Fibroblast of skin of scalp (primary cell): ENCODE data around the gene ME2. TPM values are rescaled to one million over a fixed set of nuclear protein-coding genes. Genes with fewer than 3 reads are reported as not detected.
"Not testable (repeated sequence)": the region's sequence is repeated elsewhere in the genome, so short reads cannot be mapped to it uniquely, and the experiment has no call there.

Experiments
- DNase-seq: peaks from one replicate; pipeline ENCODE4 v3.0.0-alpha.2; 2013
- polyA plus RNA-seq, 2 experiments: library from polyadenylated mRNA; unstranded; fragments of 120-200 nt; gene quantifications; one replicate each; pipeline ENCODE4 v1.2.1, GENCODE V29; 2013; ENCODE audit not compliant: insufficient read length in 2 of 2

ME2 gene
- polyA plus RNA-seq (2013, experiment 1 of 2; ENCODE audit: insufficient read length): 29.4 TPM
- 30.2 TPM for polyA plus RNA-seq (2013, experiment 2 of 2; ENCODE audit: insufficient read length)

DNA sequence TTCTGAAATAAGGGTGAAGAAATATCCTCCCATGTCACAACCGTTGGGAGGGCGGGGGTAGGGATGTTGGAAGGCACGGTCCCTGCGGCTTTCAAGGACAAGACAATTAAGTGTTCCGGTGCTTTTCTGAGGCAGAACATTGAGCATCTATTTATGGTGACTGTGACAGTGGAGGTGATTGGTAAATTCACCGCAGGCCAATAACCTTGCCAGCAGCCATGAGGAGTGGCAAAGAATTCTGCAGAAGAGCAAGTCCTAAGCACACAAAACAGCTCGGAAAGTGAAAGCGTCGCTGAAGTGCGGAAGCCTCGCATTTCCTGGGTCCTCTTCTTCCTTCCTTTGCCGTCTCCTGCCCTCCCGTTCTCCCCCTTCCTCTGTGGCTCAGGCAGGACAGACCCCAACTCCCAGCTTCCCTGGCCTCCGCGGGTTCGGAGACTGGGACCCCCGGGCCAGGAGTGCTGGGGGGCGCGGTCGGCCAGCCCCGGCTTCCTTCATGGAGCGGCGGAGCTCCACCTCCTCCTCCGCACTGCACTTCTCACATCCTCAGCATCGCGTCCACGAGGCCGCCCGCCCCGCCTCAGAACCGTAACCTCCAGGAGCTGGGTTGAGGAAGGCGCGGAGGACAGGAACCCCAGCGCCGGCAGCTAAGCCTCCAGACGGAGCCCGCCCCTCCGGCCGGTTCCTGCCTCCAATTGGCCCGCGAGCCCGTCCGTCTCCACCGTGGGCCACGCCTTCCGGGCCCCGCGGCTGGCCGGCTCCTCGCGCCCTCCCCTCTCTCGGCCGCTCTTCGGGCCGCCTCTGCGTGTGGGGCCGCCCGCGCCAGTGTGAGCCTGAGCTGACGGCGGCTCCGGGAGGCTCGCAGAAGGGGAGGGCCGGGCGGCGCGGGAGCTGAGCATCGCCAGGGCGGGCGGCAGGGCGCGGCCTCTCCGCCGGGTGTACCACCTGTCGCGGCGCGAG, at the start of gene ME2:
Gene ME2, plus strand, starts transcription at position 774 of the 957 bp plus-strand sequence. CDS start 16,703 bp downstream, outside the sequence.
- peak; percentile 89 for DNase-seq

DNA sequence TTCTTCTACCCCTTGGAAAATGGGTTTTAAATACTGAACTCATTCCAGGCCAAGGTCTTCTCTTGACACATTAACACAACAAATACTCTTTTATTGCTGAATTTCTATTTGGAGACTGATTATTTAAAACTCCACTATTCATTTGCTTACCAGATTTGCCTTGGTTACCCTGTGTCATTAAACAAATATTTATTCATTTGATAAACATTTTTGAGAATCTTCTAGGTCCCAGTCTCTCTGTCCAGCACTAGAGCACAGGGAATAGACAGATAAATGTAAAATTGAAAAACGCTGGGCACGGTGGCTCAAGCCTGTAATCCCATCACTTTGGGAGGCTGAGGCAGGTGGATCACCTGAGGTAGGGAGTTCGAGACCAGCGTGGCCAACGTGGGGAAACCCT, 49.3 kb upstream of the ME2 start:
- no peak for DNase-seq

DNA sequence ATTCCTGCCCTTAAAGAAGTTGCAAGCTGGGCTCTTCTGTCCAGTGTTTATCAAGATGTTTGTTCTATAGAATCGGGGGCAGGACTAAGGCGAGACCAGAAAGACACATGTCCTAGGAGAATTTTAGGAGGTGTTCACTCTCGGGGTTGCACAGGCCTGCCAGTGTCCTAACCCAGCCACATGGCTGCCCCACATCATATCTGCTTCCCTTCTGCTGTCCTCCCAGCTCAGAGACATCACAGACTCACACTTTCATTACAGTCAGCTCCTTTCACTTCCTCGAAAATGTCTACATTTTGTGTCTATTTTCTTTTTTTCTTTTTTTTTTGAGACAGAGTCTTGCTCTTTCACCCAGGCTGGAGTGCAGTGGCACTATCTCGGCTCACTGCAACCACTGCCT, 48.4 kb upstream of the ME2 start:
- no peak for DNase-seq

DNA sequence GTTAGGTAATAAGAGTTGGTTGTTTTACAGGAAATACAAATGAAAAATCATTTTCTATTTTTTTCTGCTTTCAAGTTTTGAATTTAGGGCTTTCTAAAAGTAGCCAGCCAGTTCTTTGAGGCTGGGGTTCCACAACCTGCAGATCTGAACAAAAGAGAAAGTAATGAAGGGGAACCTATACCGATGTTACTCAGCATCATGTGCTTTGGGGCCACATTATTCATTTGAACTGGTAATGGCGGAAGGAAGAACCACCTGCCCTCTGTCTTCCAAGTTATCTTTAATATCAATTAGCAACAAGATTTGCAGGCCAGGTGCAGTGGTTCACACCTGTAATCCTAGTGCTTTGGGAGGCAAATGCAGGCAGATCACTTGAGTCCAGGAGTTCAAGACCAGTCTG, 46.2 kb upstream of the ME2 start:
- DNase-seq: no peak

DNA sequence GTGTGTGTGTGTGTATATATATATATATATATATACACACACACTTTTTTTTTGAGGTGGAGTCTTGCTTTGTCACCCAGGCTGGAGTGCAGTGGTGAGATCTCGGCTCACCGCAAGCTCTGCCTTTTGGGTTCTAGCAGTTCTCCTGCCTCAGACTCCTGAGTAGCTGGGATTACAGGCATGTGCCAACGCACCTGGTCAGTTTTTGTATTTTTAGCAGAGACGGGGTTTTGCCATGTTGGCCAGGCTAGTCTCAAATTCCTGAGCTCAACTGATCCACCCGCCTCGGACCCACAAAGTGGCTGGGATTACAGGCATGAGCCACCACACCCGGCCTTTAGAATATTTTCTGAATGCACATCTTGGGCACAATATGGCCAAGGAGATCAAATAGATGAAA, 45.4 kb upstream of the ME2 start:
- DNase-seq: not testable (repeated sequence)

DNA sequence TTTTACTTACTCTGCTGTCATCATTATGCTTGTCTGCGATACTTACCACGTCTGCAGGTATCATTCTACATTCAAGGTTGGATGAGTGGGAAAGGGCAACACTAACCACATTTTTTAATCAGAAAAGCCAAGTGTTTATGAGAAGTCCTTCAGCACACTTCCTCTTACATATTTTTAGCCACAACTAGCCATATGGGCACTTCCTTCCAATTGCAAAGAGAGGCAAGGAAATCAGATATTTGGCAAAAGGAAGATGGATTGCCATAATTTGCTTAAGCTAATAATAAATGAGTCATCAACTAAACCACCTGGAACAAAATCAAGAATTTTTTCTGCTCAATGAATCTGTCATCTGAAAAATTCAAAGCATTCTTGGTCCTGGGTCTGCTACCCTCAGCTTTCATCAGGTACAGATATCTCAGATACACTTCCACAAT, 42.4 kb upstream of the ME2 start:
- peak; percentile 55 for DNase-seq

DNA sequence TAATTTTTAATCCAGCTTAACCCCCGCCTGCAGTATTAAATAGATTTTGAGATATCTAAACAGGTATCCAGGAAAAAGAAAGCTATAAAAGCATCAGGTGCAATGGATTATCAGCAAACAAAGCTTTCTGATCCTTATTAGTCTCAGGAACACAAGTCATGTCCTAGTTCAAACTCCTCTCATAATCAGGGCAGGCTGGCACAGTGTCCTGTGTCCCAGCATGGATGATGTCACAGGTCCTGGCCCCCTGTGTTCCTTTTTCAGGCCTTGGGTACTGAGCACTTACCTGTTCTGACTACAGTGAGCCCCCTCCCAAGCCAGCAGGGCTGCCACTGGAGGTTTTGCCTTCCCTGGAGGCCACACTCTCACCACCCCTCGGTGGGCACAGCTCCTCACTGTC, 39.6 kb upstream of the ME2 start:
- no peak for DNase-seq

DNA sequence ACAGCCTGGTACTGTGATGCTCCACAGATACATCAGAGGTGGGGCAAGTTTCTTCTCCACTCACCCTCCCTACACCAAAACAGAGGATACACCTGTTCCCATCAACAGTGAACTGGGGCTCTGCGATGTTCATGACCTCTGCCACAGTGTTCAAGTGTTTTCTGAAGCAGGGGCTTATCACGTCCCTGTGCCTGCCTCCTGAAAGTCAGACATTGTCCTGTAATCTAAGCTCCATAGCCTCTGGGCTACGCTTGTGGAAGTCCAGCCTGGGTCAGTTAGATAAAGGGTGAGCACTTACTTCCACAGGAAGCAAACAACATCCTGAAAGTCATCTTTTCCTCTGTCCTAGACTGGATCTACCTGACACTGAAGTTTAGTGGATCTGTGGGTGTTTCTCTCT, 38.9 kb upstream of the ME2 start:
- no peak for DNase-seq

DNA sequence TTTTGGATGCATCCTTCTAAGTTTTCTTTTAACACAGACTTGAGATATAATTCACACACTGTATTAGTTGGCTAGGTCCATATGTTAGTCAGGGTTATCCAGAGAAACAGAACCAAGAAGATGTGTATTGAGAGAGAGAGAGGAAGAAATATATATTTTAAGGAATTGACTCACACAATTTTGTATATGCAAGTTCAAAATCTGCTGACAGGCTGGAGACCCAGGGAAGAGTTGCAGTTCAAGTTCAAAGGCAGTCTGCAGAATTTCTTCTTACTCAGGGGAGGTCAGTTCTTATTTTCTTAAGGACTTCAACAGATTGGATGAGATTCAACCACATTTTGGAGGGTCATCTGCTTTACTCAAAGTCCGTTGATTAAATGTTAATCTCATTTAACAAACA, 36.1 kb upstream of the ME2 start:
- no peak for DNase-seq

DNA sequence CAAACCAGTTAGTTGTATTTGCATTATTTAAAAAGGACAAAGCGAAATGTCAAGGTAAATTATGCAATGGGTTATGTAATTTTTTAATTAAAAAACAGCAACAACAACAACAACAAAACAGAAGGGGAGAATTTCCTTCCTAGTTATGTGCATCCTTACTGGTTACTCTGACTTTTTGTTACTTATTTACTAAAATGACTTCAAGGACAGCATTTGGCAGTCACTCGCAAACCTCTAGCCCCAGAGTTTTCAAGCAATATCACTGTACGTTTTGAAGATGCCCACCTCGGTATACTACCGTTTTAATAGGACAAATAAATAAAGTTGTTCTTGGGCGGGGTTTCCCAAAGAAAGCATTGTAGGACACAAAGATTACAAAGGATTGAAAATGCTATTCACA, 34.4 kb upstream of the ME2 start:
- DNase-seq: no peak

DNA sequence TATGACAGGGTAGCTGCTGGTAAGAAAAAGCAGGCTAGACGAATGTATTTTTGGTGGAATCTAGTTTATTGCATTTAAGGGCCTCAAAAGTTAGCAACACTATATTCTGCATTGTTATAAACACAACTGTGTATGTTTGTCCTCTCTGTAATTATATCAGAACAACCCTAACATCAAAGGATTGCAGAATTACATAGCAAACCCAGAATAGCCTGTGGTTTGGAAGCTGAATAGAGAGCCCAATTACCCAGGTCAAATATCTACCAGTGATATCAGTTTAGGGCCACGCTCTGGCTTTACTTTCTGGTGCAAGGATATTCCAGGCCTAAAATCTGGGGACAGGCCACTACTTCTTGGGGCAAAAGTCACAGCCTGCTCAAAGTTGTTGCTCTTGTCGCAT, 34.0 kb upstream of the ME2 start:
- DNase-seq: no peak

DNA sequence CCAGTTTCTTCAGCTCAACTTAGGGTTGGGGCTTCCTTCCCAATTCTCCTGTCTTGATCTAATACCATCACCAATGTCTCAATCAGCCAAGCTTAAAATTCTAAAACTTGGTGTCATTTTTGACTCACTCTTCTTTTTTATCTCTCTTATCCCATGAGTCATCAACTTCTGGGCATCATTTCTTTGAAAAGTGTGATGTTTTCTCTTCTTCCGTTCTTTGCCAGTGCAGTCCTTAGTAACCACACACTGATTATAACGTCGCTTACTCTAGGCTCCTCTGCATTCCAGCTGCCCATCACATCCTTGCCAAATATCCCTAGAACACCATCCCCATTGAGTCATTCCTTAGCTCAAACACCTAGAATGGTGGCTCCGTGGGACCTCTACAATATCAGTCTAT, 31.7 kb upstream of the ME2 start:
- DNase-seq: no peak

DNA sequence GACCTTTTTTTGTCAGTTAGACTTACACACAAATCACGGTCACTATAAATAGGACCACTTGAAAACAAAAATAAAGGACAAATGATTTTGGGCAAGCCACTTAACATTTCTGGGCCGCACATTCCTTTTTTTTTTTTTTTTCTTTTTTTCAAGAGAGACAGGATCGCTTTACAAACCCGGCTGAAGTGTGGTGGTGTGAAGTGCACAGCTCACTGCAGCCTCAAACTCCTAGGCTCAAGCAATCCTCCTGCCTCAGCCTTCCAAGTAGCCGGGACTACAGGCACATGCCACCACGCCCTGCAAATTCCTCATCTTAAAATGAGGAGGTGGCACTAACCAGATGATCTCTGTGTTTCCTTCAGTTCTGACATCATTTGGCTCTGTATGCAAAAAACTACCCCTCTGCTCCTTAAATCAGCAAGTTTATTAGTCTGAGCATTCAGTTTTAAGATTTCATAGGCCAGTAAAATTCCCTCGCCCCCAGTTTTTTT, 30.8 kb upstream of the ME2 start:
- DNase-seq: no peak

DNA sequence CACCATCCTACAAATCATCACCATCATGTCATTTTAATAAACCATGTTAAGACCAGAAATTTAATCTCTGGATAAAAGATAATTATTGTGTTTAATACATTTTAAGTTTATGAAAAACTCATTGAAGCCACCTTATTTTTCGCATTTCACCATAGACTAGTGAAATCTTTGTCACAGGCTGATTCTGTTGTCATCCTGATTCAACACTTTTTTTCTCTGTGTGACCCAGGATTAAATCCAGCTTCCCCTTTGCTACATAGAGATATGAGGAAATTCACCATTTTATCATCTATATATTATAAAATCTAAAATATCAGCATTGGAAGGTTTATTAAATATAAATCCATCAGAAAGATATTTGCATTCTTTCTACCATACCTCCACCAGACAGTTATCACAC, 29.9 kb upstream of the ME2 start:
- DNase-seq: no peak

DNA sequence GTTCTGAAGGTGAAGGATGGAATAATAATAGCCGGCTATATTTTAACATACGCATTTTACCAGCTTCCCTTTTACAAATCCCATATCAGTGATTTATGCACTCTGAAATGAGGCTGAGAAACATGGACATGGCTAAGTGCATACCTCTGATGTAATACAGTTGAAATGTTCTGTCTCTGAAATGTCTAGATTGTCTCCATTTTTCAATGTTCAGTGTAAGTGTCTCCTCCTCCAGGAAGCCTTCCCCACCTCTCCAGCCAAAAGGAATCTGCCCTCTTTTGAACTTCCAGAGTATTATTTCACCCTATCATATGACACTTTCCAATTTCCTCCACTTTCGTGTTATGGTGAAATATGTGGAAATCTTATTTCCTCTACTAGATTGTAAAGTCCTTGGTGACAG, 29.5 kb upstream of the ME2 start:
- peak; percentile 27 for DNase-seq

DNA sequence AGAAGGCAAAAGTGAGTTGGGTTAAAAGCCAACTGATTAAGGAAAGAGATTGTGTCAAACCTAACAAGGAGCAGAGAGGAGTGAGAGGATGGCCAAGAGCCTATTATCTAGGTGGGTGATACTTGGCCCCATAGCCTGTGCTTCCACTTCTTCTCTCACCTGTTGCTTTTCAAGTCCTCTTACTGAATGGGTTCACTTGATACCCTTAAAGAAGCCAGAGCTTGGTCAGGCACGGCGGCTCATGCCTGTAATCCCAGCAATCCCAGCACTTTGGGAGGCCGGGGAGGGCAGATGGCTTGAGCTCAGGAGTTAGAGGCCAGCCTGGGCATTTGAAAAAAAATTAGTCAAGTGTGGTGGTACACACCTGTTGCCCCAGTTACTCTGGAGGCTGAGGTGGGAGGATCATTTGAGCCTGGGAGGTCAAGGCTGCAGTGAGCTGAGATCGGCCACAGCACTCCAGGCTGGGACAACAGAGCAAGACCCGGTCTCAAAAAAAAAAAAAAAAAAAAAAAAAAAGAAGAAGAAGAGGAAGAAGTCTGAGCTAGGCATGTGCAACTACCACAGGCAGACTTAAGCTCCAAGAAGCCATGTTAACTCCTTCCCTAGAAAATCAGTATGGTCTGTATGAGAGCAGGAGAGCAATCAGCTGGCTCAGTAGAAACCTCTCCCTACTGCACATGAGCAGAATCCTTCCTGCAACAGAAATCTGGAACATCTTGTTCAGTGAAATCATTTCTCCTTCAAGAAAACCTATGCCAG, 28.4 kb upstream of the ME2 start:
- no peak for DNase-seq

DNA sequence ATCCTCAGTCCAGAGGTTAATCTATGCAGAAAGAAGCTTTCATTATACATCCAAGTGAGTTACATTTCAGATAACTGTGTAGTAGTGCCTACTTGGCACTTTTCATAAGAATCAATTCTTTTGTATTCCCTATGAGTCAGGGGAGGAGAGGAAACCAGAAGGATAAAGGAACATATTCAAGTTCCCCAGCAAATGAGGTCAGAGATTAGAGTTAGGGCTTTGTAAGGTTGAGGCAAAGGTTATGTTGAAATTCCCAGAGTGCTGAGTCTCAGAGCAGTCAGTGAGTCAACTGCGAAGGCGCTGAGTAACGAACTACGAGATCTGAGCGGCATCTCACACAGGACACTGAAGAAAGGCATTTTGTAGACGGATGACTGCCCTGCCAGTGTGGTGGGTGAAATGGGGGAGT, 25.1 kb upstream of the ME2 start:
- DNase-seq: no peak

DNA sequence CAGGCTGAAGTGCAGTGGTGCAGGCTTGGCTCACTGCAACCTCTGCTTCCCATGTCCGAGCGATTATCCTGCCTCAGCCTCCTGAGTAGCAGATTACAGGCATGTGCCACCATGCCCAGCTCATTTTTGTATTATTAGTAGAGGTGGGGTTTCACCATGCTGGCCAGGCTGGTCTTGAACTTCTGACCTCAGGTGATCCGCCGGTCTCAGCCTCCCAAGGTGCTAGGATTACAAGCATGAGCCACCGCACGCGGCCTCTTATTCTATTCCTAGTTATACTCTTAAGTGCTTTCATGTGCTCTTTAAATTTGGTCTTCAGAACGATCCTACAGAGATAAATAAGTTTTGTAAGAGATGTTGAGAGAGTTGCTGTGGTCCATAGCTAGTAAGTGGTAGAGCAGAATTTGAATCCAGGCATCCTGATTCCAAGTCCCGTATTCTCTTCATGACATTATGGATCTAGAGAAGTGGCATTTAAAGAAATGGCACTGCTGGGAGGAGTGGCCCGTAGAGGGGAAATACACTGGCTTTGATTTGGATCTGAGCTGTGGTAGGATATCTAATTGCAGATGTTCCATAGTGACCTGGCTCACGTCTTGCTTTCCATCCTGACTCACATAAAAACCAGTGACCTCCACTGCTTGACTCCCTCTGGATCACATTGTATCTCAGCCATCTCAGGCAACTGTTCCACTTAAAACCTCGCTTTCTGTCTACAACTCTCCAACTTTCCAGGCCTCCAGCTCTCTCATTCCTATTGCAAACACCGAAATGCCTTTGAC, 22.8 kb upstream of the ME2 start:
- DNase-seq: no peak

DNA sequence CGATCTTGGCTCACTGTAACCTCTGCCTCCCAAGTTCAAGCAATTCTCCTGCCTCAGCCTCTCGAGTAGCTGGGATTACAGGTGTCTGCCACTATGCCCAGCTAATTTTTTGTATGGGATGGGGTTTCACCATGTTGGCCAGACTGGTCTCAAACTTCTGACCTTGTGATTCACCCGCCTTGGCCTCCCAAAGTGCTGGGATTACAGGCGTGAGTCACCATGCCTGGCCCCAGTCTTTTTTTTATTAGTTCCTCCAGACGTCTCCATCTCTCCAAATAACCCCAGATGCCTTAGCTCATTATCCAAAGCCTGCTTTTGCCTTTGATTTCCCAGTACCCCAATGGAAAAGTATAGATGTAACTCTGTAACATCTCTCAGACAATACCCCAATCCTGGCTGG, 21.8 kb upstream of the ME2 start:
- DNase-seq: not testable (repeated sequence)

DNA sequence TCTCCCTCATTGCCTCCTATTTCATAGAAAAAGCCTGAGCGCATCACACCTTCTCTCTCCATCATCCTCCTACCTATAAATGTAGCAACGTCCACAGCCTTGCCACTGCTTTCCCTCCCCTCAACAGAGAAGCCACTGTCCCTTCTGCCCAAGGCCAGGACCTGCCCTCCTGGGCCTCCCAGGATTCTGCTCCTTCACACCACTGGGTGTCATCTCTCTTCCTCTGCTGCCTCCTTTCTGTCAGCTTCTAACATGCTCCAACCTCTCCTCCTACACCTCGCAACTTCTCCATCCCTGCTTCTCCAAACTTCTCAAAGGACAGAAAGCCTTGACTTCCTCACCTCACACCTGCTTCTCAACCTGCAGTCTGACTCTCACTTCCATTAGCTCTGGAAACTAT, 21.2 kb upstream of the ME2 start:
- DNase-seq: no peak

DNA sequence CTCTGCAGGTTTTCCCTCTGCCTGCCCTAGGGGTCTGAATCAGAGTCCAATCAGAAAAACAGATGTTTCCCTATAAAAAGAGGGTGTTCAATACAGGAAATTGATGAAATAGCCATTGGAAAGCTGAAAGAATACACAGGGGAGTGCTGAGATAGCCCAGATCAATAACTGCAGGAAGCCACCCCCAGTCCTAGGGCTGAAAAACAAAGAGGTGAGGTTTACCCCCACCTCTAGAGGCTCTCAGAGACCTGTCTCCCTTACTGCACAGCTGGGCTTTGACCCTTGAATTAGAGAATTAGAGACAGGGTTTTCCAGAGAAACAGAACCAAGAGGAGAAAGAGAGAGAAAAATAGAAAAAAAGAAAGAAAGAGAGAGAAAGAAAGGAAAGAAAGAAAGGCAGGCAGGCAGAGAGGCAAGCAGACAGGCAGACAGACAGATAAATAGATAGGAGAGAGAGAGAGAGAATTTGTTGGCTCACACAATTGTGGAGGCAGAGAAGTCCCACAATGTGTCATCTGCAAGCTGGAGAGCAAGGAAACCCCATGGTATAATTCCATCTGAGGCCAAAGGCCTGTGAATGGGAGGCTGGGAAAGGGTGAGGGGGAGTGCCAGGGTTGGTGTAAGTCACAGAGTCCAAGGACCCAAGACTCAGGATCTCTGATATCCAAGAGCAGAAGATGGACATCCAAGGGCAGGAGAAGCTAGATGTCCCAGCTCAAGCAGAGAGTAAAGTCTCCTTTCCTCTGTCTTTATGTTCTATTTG, 18.9 kb upstream of the ME2 start:
- no peak for DNase-seq

DNA sequence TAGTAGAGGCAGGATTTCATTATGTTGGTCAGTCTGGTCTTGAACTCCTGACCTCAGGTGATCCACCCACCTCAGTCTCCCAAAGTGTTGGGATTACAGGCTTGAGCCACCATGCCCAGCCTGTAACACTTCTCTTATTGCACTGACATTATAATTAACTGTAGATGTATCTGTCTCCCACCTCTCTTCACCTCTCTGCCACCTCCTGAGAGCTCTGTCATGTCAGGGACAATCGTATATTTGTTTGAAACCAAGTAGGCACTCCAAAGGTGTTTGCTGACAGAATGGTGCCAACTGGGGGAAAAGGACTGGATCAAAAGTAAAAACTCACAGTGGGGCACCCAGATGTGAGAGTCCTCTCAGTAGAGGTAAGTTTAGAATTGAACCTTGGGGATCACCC, 17.3 kb upstream of the ME2 start:
- no peak for DNase-seq
